GM12873 (cell line): ENCODE results near the gene GDF9.

ENCODE experiments used
- CTCF ChIP-seq: IDR thresholded peaks from 2 replicates; pipeline ENCODE4 v1.5.1; 2012; ENCODE audit warnings: low read depth, mild to moderate bottlenecking, moderate library complexity, low read length, control low read depth; ENCODE audit not compliant: insufficient read depth; ENCODE audit errors: missing control alignments

Gene GDF9

GRCh38 chr5:132872788-132873118, 6.5 kb upstream of the GDF9 start:
- TF ChIP-seq CTCF = no peak

DNA sequence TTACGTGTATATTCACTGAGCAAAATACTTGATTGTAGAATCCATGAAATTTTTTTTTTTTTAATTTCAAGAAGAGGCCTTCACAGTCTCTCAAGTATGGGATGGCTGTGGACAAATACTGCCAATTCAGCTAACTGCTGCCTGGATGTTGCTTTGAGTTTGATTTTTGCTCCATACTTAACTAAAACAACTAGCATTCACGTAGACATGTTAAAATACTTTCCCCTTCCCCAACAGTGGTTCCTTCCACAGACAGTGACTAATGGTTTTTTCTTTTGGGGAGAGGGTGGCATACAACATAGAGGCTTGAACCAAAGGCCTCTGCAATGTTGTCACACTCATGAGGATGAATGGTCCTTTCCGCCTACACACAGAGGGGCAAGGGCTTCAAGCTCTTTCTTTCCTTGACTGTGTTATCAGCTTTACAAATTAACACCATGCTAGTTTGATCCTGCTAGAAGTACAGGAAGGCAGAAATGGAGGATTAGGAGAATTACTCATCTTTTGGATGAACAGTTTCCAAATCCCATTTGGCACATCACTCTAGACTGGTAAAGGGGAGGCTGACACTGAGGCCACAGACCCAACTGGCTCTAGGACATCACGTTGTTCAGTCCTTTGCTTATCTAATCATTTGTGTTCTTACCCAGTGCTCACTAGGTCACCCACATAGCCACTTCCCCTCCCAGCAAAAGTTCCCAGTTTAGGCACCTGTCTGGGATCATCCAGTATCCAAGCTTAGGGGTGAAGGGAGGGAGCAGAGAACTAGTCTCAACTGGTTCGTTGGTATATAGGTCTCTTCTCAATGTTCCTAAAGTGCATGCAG, 5.4 kb upstream of the GDF9 start:
- TF ChIP-seq CTCF = no peak

GRCh38 chr5:132870801-132871200, 4.5 kb upstream of the GDF9 start:
- TF ChIP-seq CTCF = no peak

DNA sequence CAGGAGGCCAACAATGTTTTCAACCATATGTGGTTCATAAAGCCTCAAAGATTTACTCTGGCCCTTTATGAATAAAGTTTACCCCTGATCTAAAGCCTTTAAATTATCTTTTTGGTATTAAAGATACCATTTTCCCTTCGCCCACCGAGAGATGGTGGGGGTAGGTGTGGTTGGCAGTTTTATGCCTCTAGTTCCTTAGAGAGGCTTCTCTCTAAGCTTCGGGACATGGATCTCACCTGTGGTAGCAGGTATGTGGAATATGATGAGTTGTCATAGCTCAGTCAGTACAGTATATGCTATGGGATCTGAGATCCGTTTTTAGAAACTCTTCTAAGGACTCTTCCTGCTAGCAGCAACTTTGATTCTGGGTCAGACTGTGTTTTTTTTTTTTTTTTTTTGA, 2.5 kb upstream of the GDF9 start:
- TF ChIP-seq CTCF = no peak

DNA sequence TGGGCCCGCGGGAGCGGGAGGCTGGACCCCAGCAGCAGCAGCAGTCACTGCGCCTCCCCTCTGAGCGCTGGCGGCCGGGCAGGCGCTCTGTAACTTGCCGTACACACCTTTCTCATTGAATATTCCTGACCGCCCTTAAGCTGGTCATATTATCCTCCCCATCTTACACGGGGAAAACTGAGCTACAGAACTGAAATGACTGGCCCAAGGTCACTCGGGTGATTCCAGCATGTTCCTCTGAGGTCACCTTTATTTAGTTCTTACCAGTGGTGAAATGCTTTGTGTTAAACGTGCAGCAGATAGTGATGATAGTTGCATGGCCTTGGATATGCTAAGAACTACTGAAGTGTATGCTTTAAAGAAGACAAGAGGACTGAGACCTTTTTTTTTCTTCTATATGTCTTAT, 780 bp upstream of the GDF9 start:
- TF ChIP-seq CTCF = no peak

DNA sequence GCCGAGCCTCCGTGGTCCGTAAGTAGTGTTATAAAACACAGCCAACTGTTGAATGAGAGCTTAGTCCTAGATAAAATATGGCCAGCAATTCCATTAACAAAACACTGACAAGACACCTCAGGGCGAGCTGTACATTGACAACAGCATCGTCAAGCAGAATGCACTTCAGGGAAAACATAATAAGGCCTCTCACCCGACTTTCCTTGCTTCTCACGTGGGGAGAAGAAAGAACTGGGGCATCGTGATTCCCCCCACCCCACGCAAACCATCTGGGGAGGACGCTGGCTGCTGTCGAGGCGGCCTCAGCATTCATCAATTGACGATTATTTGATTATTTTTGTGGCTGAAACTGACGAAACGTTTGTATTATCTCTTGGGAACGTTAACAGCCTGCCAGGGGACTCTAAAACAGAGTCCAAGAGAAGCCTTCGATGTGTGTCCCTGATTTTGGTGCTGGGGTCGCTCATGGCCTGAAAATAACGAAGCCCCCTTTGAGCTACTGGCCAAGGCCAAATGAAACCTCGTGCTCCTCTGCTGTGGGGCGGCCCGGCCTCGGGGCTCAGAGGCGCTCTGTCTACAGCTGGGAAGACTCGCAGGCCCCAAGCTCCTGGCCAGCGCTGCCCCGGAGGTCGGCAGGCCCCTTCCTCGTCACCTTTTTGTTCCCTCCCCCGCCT, 464 bp downstream of the GDF9 start:
- TF ChIP-seq CTCF = no peak

GRCh38 chr5:132860742-132861141, 5.5 kb downstream of the GDF9 start:
- no peak for TF ChIP-seq CTCF
